WTC11 (cell line): ENCODE results near the gene NTRK1. TPM values are rescaled to one million over a fixed set of nuclear protein-coding genes. Genes with fewer than 3 reads are reported as not detected.

Experiments used
- ATAC-seq: fragments of 200-7000 bp; cut with Tn5 transposase; 2 replicates; pipeline ENCODE4 v1.10.0; 2021; ENCODE audit warnings: mild to moderate bottlenecking, moderate library complexity
- CTCF ChIA-PET: fragments of 300-600 bp; sonication (Branson Sonifier 250); formaldehyde crosslinking; loops from one replicate; lab custom pipeline; 2021; ENCODE audit warnings: antibody characterized with exemption; lab: Charles Lee
- POLR2A ChIA-PET: fragments of 350-600 bp; sonication (Branson Sonifier 250); formaldehyde crosslinking; loops from one replicate; lab custom pipeline; 2021; ENCODE audit warnings: antibody characterized with exemption; lab: Charles Lee
- DNase-seq: peaks from one replicate; pipeline ENCODE4 v3.0.0; 2021; ENCODE audit warnings: low spot score
- H3K27ac Mint-ChIP-seq: 2 replicates; pipeline ENCODE4 v1.8.0; 2021; ENCODE audit warnings: mixed read lengths
- H3K27me3 Mint-ChIP-seq: 2 replicates; pipeline ENCODE4 v1.8.0; 2021; ENCODE audit warnings: low read depth, mild to moderate bottlenecking, moderate library complexity, mixed read lengths
- H3K36me3 Mint-ChIP-seq: 2 replicates; pipeline ENCODE4 v1.8.0; 2021; ENCODE audit warnings: mixed read lengths
- H3K4me1 Mint-ChIP-seq: 2 replicates; pipeline ENCODE4 v1.8.0; 2022; ENCODE audit warnings: mixed read lengths
- H3K4me3 Mint-ChIP-seq: 2 replicates; pipeline ENCODE4 v1.8.0; 2021; ENCODE audit warnings: mild to moderate bottlenecking, moderate library complexity, mixed read lengths
- H3K9me3 Mint-ChIP-seq: 2 replicates; pipeline ENCODE4 v1.8.0; 2021; ENCODE audit warnings: mixed read lengths
- FOXP1 ChIP-seq: sonication (generic); formaldehyde crosslinking; IDR thresholded peaks from 2 replicates; pipeline ENCODE4 v1.8.0; 2022; ENCODE audit warnings: missing genetic modification reagents, mild to moderate bottlenecking, moderate library complexity, borderline replicate concordance
- JUN ChIP-seq: sonication (generic); formaldehyde crosslinking; IDR thresholded peaks from 2 replicates; pipeline ENCODE4 v1.8.0; 2023; ENCODE audit warnings: mild to moderate bottlenecking, missing genetic modification reagents
- KAT7 ChIP-seq: sonication (generic); formaldehyde crosslinking; IDR thresholded peaks from 2 replicates; pipeline ENCODE4 v1.8.1; 2023; ENCODE audit warnings: missing genetic modification reagents, mild to moderate bottlenecking, borderline replicate concordance
- MXD4 ChIP-seq: fragments of 250-450 bp; sonication (Bioruptor Pico); IDR thresholded peaks from 2 replicates; pipeline ENCODE4 v1.8.0; 2021; ENCODE audit warnings: mild to moderate bottlenecking, moderate library complexity, borderline replicate concordance
- NR3C1 ChIP-seq: sonication (generic); formaldehyde crosslinking; conservative IDR thresholded peaks from 2 replicates; pipeline ENCODE4 v1.8.1; 2023; ENCODE audit warnings: low read depth, mild to moderate bottlenecking, missing genetic modification reagents
- TCF7 ChIP-seq: sonication (generic); formaldehyde crosslinking; IDR thresholded peaks from 2 replicates; pipeline ENCODE4 v1.8.0; 2022; ENCODE audit warnings: mild to moderate bottlenecking, low read depth, missing genetic modification reagents, moderate library complexity
- TEAD1 ChIP-seq: sonication (generic); formaldehyde crosslinking; IDR thresholded peaks from 2 replicates; pipeline ENCODE4 v1.8.0; 2022; ENCODE audit warnings: mild to moderate bottlenecking, missing genetic modification reagents
- ZNF138 ChIP-seq: sonication (generic); formaldehyde crosslinking; conservative IDR thresholded peaks from 2 replicates; pipeline ENCODE4 v1.8.1; 2022; ENCODE audit warnings: mild to moderate bottlenecking, moderate library complexity, missing genetic modification reagents
- ZNF416 ChIP-seq: fragments of 250-450 bp; sonication (Bioruptor Pico); IDR thresholded peaks from 2 replicates; pipeline ENCODE4 v1.9.0; 2021; ENCODE audit warnings: mild to moderate bottlenecking, inconsistent platforms
- total RNA-seq: library from RNA; stranded (reverse); gene quantifications from 3 replicates; pipeline ENCODE4 v1.2.3, GENCODE V29; 2021
- TF ChIP-seq, protein P1 (sequence below): sonication (generic); formaldehyde crosslinking; IDR thresholded peaks from 2 replicates; pipeline ENCODE4 v1.8.1; 2022; ENCODE audit warnings: mild to moderate bottlenecking, missing genetic modification reagents, moderate library complexity, borderline replicate concordance
- TF ChIP-seq, protein P2 (sequence below): sonication (generic); formaldehyde crosslinking; IDR thresholded peaks from 2 replicates; pipeline ENCODE4 v1.8.0; 2023; ENCODE audit warnings: missing genetic modification reagents, mild to moderate bottlenecking, borderline replicate concordance
- TF ChIP-seq, protein P3 (sequence below): fragments of 250-450 bp; sonication (Bioruptor Pico); IDR thresholded peaks from 2 replicates; pipeline ENCODE4 v2.1.2; 2022; ENCODE audit warnings: mild to moderate bottlenecking, moderate library complexity
- TF ChIP-seq, protein P4 (sequence below): sonication (generic); formaldehyde crosslinking; IDR thresholded peaks from 2 replicates; pipeline ENCODE4 v1.8.1; 2022; ENCODE audit warnings: low read depth, mild to moderate bottlenecking, moderate library complexity, missing genetic modification reagents, borderline replicate concordance
- TF ChIP-seq, protein P5 (sequence below): sonication (generic); formaldehyde crosslinking; IDR thresholded peaks from 2 replicates; pipeline ENCODE4 v1.8.1; 2022; ENCODE audit warnings: mild to moderate bottlenecking, moderate library complexity, missing genetic modification reagents
- TF ChIP-seq, protein P6 (sequence below): fragments of 250-450 bp; sonication (Bioruptor Pico); IDR thresholded peaks from 2 replicates; pipeline ENCODE4 v1.9.0; 2021; ENCODE audit warnings: mild to moderate bottlenecking
- TF ChIP-seq, protein P7 (sequence below): sonication (generic); formaldehyde crosslinking; conservative IDR thresholded peaks from 2 replicates; pipeline ENCODE4 v1.8.1; 2023; ENCODE audit warnings: mild to moderate bottlenecking, low read depth, missing genetic modification reagents, moderate library complexity

NTRK1 gene
- total RNA-seq, 1 experiment from 2014 or later, result 0.42 TPM

DNA sequence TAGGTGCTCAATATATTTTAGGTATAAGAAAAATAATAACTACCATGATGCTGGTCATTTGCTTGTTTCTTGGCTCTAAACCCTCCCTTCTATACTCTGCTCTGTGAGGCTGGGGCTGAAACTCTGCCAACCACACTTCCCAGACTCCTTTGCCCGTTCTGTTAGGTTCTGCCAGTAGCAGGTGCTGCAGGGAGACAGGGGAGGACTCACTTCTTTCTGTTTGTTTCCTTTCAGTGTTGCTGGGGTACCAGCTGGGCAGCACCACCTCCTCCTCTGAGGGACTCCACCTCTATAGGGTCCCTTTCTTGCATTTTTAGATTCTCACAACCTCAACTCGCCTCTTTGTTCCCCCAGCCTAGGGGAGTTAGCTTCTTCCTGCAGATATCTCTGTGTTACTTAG, 27.1 kb upstream of the NTRK1 start (continued):
- TF ChIP-seq, protein P1, sequence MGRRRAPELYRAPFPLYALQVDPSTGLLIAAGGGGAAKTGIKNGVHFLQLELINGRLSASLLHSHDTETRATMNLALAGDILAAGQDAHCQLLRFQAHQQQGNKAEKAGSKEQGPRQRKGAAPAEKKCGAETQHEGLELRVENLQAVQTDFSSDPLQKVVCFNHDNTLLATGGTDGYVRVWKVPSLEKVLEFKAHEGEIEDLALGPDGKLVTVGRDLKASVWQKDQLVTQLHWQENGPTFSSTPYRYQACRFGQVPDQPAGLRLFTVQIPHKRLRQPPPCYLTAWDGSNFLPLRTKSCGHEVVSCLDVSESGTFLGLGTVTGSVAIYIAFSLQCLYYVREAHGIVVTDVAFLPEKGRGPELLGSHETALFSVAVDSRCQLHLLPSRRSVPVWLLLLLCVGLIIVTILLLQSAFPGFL, result no peak
- TF ChIP-seq, protein P2, sequence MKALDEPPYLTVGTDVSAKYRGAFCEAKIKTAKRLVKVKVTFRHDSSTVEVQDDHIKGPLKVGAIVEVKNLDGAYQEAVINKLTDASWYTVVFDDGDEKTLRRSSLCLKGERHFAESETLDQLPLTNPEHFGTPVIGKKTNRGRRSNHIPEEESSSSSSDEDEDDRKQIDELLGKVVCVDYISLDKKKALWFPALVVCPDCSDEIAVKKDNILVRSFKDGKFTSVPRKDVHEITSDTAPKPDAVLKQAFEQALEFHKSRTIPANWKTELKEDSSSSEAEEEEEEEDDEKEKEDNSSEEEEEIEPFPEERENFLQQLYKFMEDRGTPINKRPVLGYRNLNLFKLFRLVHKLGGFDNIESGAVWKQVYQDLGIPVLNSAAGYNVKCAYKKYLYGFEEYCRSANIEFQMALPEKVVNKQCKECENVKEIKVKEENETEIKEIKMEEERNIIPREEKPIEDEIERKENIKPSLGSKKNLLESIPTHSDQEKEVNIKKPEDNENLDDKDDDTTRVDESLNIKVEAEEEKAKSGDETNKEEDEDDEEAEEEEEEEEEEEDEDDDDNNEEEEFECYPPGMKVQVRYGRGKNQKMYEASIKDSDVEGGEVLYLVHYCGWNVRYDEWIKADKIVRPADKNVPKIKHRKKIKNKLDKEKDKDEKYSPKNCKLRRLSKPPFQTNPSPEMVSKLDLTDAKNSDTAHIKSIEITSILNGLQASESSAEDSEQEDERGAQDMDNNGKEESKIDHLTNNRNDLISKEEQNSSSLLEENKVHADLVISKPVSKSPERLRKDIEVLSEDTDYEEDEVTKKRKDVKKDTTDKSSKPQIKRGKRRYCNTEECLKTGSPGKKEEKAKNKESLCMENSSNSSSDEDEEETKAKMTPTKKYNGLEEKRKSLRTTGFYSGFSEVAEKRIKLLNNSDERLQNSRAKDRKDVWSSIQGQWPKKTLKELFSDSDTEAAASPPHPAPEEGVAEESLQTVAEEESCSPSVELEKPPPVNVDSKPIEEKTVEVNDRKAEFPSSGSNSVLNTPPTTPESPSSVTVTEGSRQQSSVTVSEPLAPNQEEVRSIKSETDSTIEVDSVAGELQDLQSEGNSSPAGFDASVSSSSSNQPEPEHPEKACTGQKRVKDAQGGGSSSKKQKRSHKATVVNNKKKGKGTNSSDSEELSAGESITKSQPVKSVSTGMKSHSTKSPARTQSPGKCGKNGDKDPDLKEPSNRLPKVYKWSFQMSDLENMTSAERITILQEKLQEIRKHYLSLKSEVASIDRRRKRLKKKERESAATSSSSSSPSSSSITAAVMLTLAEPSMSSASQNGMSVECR (CRISPR knock-in tag), result no peak
- TF ChIP-seq, protein P3, sequence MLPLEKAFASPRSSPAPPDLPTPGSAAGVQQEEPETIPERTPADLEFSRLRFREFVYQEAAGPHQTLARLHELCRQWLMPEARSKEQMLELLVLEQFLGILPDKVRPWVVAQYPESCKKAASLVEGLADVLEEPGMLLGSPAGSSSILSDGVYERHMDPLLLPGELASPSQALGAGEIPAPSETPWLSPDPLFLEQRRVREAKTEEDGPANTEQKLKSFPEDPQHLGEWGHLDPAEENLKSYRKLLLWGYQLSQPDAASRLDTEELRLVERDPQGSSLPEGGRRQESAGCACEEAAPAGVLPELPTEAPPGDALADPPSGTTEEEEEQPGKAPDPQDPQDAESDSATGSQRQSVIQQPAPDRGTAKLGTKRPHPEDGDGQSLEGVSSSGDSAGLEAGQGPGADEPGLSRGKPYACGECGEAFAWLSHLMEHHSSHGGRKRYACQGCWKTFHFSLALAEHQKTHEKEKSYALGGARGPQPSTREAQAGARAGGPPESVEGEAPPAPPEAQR (CRISPR knock-in tag), result no peak
- no peak for TF ChIP-seq TEAD1

DNA sequence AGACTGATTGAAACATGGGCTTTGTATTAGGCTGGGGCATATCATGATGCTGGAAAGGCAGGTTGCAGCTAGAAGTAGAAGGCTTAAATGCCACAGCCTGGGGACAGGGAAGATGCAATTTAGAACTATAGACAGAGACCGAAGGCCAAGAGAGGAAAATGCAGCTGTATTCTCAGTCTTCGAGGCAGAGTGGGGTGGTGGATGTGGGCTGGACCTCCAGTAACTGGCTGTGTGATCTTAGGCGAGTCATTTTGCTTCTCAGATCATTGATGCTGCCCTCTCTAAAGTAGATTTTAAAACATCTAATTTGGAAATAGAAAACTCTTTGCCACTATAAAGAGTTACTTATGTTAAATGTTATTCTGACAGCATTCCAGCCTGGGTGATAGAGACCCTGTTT, 26.3 kb upstream of the NTRK1 start:
- no peaks in the 10 kb centered on the region for H3K36me3 Mint-ChIP-seq
- peaks cover 63% of the 10 kb centered on the region for H3K27me3 Mint-ChIP-seq
- DNase-seq (no peak), ATAC-seq (no peak)
- no peaks in the 10 kb centered on the region for H3K4me1 Mint-ChIP-seq
- H3K4me3 Mint-ChIP-seq, result no peak overlapping the region
- CTCF ChIA-PET, result interaction anchor here (0.7 to 1.7 kb wide), 3 partner anchors 26 to 108 kb away, joined by 3 to 8 read pairs (median 5); partner anchors contain the start of gene NTRK1
- no peak overlapping the region for H3K27ac Mint-ChIP-seq
- H3K9me3 Mint-ChIP-seq, result no peaks in the 10 kb centered on the region
- POLR2A ChIA-PET, result no interaction called here
- TF ChIP-seq, protein P4, sequence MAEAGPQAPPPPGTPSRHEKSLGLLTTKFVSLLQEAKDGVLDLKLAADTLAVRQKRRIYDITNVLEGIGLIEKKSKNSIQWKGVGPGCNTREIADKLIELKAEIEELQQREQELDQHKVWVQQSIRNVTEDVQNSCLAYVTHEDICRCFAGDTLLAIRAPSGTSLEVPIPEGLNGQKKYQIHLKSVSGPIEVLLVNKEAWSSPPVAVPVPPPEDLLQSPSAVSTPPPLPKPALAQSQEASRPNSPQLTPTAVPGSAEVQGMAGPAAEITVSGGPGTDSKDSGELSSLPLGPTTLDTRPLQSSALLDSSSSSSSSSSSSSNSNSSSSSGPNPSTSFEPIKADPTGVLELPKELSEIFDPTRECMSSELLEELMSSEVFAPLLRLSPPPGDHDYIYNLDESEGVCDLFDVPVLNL (CRISPR knock-in tag), result no peak
- TF ChIP-seq, protein P5, sequence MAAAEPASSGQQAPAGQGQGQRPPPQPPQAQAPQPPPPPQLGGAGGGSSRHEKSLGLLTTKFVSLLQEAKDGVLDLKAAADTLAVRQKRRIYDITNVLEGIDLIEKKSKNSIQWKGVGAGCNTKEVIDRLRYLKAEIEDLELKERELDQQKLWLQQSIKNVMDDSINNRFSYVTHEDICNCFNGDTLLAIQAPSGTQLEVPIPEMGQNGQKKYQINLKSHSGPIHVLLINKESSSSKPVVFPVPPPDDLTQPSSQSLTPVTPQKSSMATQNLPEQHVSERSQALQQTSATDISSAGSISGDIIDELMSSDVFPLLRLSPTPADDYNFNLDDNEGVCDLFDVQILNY (CRISPR knock-in tag), result no peak
- TF ChIP-seq FOXP1 (CRISPR knock-in tag), result no peak
- no peak for TF ChIP-seq ZNF416 (CRISPR knock-in tag)
- no peak for TF ChIP-seq KAT7 (CRISPR knock-in tag)
- TF ChIP-seq, protein P2 (CRISPR knock-in tag), result no peak
- TF ChIP-seq, protein P6, sequence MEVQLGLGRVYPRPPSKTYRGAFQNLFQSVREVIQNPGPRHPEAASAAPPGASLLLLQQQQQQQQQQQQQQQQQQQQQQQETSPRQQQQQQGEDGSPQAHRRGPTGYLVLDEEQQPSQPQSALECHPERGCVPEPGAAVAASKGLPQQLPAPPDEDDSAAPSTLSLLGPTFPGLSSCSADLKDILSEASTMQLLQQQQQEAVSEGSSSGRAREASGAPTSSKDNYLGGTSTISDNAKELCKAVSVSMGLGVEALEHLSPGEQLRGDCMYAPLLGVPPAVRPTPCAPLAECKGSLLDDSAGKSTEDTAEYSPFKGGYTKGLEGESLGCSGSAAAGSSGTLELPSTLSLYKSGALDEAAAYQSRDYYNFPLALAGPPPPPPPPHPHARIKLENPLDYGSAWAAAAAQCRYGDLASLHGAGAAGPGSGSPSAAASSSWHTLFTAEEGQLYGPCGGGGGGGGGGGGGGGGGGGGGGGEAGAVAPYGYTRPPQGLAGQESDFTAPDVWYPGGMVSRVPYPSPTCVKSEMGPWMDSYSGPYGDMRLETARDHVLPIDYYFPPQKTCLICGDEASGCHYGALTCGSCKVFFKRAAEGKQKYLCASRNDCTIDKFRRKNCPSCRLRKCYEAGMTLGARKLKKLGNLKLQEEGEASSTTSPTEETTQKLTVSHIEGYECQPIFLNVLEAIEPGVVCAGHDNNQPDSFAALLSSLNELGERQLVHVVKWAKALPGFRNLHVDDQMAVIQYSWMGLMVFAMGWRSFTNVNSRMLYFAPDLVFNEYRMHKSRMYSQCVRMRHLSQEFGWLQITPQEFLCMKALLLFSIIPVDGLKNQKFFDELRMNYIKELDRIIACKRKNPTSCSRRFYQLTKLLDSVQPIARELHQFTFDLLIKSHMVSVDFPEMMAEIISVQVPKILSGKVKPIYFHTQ (CRISPR knock-in tag), result no peak
- TF ChIP-seq, protein P7, sequence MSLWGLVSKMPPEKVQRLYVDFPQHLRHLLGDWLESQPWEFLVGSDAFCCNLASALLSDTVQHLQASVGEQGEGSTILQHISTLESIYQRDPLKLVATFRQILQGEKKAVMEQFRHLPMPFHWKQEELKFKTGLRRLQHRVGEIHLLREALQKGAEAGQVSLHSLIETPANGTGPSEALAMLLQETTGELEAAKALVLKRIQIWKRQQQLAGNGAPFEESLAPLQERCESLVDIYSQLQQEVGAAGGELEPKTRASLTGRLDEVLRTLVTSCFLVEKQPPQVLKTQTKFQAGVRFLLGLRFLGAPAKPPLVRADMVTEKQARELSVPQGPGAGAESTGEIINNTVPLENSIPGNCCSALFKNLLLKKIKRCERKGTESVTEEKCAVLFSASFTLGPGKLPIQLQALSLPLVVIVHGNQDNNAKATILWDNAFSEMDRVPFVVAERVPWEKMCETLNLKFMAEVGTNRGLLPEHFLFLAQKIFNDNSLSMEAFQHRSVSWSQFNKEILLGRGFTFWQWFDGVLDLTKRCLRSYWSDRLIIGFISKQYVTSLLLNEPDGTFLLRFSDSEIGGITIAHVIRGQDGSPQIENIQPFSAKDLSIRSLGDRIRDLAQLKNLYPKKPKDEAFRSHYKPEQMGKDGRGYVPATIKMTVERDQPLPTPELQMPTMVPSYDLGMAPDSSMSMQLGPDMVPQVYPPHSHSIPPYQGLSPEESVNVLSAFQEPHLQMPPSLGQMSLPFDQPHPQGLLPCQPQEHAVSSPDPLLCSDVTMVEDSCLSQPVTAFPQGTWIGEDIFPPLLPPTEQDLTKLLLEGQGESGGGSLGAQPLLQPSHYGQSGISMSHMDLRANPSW (CRISPR knock-in tag), result no peak
- TF ChIP-seq ZNF138 (CRISPR knock-in tag), result no peak
- no peak for TF ChIP-seq JUN (CRISPR knock-in tag)
- TF ChIP-seq NR3C1 (CRISPR knock-in tag), result no peak
- no peak for TF ChIP-seq TCF7
- TF ChIP-seq MXD4 (CRISPR knock-in tag), result no peak
